Neural progenitor cell (in vitro differentiated cells): ENCODE results near the gene HEXIM2. TPM values are rescaled to one million over a fixed set of nuclear protein-coding genes. Genes with fewer than 3 reads are reported as not detected.

ENCODE experiments used
- DNase-seq: peaks from one replicate; pipeline ENCODE4 v3.0.0-alpha.2; 2016; ENCODE audit warnings: low spot score
- H2AFZ ChIP-seq: fragments of 200-600 bp; sonication (generic); replicated peaks from 2 replicates; pipeline ENCODE4 v1.6.1; 2016; ENCODE audit warnings: antibody characterized with exemption
- H3F3A ChIP-seq: fragments of 200-600 bp; sonication (generic); 2 replicates; pipeline ENCODE4 v1.6.1; 2016; ENCODE audit warnings: antibody characterized with exemption, low read depth
- H3K27ac ChIP-seq: fragments of 200-600 bp; sonication (generic); 2 replicates; pipeline ENCODE4 v1.5.1; 2016; ENCODE audit warnings: mild to moderate bottlenecking
- H3K27me3 ChIP-seq: fragments of 200-600 bp; sonication (generic); 2 replicates; pipeline ENCODE4 v1.6.1; 2016; ENCODE audit warnings: mild to moderate bottlenecking, moderate library complexity
- H3K36me3 ChIP-seq: fragments of 200-600 bp; sonication (generic); 2 replicates; pipeline ENCODE4 v1.5.1; 2016
- H3K4me1 ChIP-seq: fragments of 200-600 bp; sonication (generic); 2 replicates; pipeline ENCODE4 v1.6.1; 2016; ENCODE audit warnings: mixed run types
- H3K4me2 ChIP-seq: fragments of 200-600 bp; sonication (generic); 2 replicates; pipeline ENCODE4 v1.6.1; 2016
- H3K4me3 ChIP-seq: fragments of 200-600 bp; sonication (generic); 2 replicates; pipeline ENCODE4 v1.5.1; 2016
- H3K79me2 ChIP-seq: fragments of 200-600 bp; sonication (generic); 2 replicates; pipeline ENCODE4 v1.6.1; 2016; ENCODE audit warnings: low read depth
- H3K9ac ChIP-seq: fragments of 200-600 bp; sonication (generic); 2 replicates; pipeline ENCODE4 v1.6.1; 2016
- H3K9me3 ChIP-seq: fragments of 200-600 bp; sonication (generic); 2 replicates; pipeline ENCODE4 v1.5.1; 2016; ENCODE audit warnings: low read depth
- H4K20me1 ChIP-seq: fragments of 200-600 bp; sonication (generic); 2 replicates; pipeline ENCODE4 v1.6.1; 2016; ENCODE audit warnings: low read depth
- H3K27ac Mint-ChIP-seq: 3 replicates; pipeline ENCODE4 v1.8.0; 2021; ENCODE audit warnings: mixed read lengths
- H3K27me3 Mint-ChIP-seq: 2 replicates; pipeline ENCODE4 v1.8.0; 2022; ENCODE audit warnings: low read depth, mild to moderate bottlenecking, inconsistent platforms, moderate library complexity, mixed read lengths; ENCODE audit not compliant: insufficient read depth
- H3K36me3 Mint-ChIP-seq: 3 replicates; pipeline ENCODE4 v1.8.0; 2021; ENCODE audit warnings: mixed read lengths
- H3K4me1 Mint-ChIP-seq: 3 replicates; pipeline ENCODE4 v1.8.0; 2021; ENCODE audit warnings: mixed read lengths
- H3K4me3 Mint-ChIP-seq: 3 replicates; pipeline ENCODE4 v1.8.0; 2021; ENCODE audit warnings: mild to moderate bottlenecking, moderate library complexity, mixed read lengths
- H3K9me3 Mint-ChIP-seq: 3 replicates; pipeline ENCODE4 v1.8.0; 2020; ENCODE audit warnings: mixed read lengths
- EZH2 ChIP-seq: fragments of 200-600 bp; sonication (generic); IDR thresholded peaks from 2 replicates; pipeline ENCODE4 v1.6.1; 2017; ENCODE audit warnings: antibody characterized with exemption, mild to moderate bottlenecking, moderate library complexity
- EZH2phosphoT487 ChIP-seq: fragments of 200-600 bp; sonication (generic); IDR thresholded peaks from 2 replicates; pipeline ENCODE4 v1.6.1; 2017; ENCODE audit warnings: antibody characterized with exemption
- total RNA-seq: library from RNA; depleted of rRNA; stranded (reverse); fragments of >200 nt; gene quantifications from 2 replicates; pipeline ENCODE4 v1.2.3, GENCODE V29; 2015; ENCODE audit warnings: low replicate concordance
- TF ChIP-seq, protein P1 (sequence below): fragments of 200-600 bp; sonication (generic); IDR thresholded peaks from 2 replicates; pipeline ENCODE4 v1.5.1; 2017; ENCODE audit warnings: antibody characterized with exemption, mild to moderate bottlenecking

Gene HEXIM2
- total RNA-seq, 1 donor from 2014 or later = 4.6 TPM

DNA sequence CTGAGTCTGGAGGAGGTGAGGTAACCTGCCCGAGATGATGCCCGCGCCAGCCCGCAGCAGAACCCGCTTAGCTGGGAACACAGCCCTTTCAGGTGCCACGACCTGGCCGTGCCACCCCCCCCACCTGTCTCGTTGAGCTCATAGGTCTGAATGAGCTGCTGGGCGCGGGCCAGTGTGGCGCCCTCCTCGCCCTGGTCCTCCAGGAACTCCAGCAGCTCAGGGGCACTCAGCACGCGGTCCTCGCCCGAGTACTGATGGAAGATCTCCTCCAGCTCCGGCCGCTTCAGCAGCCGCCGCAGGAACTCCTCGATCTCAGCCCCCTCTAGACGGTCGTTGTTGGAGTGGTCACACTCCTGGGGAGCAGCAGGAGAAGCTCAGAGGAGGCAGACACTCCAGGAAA, 43.0 kb upstream of the HEXIM2 start:
- Histone ChIP-seq H3K9me3 (no peaks in the 10 kb centered on the region), H3K27me3 (no peaks in the 10 kb centered on the region), H2AFZ (no peak overlapping the region), H3K4me3 (no peak overlapping the region), H4K20me1 (no peaks in the 10 kb centered on the region), H3K4me2 (no peak overlapping the region), H3F3A (no peaks in the 10 kb centered on the region), H3K27ac (no peak overlapping the region), H3K79me2 (no peaks in the 10 kb centered on the region), H3K4me1 (no peaks in the 10 kb centered on the region), H3K36me3 (no peaks in the 10 kb centered on the region), H3K9ac (no peak overlapping the region)
- TF ChIP-seq, protein P1, sequence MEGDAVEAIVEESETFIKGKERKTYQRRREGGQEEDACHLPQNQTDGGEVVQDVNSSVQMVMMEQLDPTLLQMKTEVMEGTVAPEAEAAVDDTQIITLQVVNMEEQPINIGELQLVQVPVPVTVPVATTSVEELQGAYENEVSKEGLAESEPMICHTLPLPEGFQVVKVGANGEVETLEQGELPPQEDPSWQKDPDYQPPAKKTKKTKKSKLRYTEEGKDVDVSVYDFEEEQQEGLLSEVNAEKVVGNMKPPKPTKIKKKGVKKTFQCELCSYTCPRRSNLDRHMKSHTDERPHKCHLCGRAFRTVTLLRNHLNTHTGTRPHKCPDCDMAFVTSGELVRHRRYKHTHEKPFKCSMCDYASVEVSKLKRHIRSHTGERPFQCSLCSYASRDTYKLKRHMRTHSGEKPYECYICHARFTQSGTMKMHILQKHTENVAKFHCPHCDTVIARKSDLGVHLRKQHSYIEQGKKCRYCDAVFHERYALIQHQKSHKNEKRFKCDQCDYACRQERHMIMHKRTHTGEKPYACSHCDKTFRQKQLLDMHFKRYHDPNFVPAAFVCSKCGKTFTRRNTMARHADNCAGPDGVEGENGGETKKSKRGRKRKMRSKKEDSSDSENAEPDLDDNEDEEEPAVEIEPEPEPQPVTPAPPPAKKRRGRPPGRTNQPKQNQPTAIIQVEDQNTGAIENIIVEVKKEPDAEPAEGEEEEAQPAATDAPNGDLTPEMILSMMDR = no peak
- no peak for TF ChIP-seq EZH2
- no peak for TF ChIP-seq EZH2phosphoT487
- no peak for DNase-seq
- H3K9me3 Mint-ChIP-seq = no peaks in the 10 kb centered on the region
- H3K27me3 Mint-ChIP-seq = peaks cover 2% of the 10 kb centered on the region
- H3K4me1 Mint-ChIP-seq = peaks cover 26% of the 10 kb centered on the region
- H3K4me3 Mint-ChIP-seq = no peak overlapping the region
- H3K27ac Mint-ChIP-seq = peak overlapping the region; percentile 82
- no peaks in the 10 kb centered on the region for H3K36me3 Mint-ChIP-seq

DNA sequence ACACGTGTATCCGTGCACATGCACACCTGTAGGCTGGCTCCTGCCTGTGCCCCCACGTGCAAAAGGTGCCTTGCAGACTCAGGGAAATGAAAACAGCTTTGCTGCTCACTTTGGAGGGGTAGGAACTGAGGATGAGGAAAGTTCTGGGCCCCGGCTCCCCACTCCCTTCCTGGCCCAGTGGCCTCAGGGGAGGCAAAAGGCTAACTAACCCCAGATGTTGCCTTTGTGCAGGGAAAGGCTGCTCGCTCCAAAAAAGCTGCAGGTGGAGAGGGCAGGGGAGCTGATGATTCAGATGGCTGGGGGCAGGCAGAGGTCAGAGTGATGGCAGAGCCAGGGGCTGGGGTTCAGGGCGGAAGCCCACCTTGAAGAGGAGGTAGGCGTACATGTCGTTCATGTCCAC, 41.7 kb upstream of the HEXIM2 start:
- Mint-ChIP-seq H3K27ac (no peak overlapping the region), H3K4me3 (no peak overlapping the region), H3K27me3 (peaks cover 2% of the 10 kb centered on the region), H3K9me3 (no peaks in the 10 kb centered on the region), H3K4me1 (peaks cover 26% of the 10 kb centered on the region), H3K36me3 (no peaks in the 10 kb centered on the region)
- H3K9me3 ChIP-seq = no peaks in the 10 kb centered on the region
- H3K36me3 ChIP-seq = no peaks in the 10 kb centered on the region
- H3K27ac ChIP-seq = no peak overlapping the region
- H3K9ac ChIP-seq = no peak overlapping the region
- no peak for DNase-seq
- H3K79me2 ChIP-seq = no peaks in the 10 kb centered on the region
- no peaks in the 10 kb centered on the region for H3K4me1 ChIP-seq
- H2AFZ ChIP-seq = no peak overlapping the region
- H3K27me3 ChIP-seq = no peaks in the 10 kb centered on the region
- H3K4me2 ChIP-seq = no peak overlapping the region
- no peak overlapping the region for H3K4me3 ChIP-seq
- no peaks in the 10 kb centered on the region for H3F3A ChIP-seq
- H4K20me1 ChIP-seq = no peaks in the 10 kb centered on the region
- TF ChIP-seq EZH2 (no peak), EZH2phosphoT487 (no peak)
- TF ChIP-seq, protein P1 = no peak

DNA sequence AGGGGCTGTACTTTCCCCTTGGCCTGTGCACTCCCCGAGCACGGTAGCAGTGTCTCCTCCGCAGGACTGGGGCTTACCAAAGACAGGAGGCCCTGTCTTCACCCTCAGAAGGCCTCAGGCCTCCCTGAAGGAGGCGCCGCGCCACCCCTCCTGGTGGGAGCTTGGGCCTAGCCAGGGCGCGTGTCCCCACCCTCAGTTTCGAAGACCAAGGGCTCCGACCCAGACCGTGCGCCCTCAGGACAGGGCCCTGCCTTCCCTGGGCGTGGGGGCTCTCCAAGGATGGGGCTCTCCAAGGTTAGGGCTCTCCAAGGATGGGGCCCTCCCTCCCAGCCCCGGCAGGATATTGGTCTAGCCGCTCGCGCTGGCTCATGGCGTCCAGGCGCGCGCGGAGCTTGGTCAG, 41.1 kb upstream of the HEXIM2 start:
- Histone ChIP-seq H3K4me3 (no peak overlapping the region), H3K79me2 (no peaks in the 10 kb centered on the region), H3K27me3 (no peaks in the 10 kb centered on the region), H3K9ac (no peak overlapping the region), H4K20me1 (no peaks in the 10 kb centered on the region), H3K9me3 (no peaks in the 10 kb centered on the region), H3F3A (no peaks in the 10 kb centered on the region), H2AFZ (no peak overlapping the region), H3K27ac (no peak overlapping the region), H3K4me2 (no peak overlapping the region), H3K36me3 (no peaks in the 10 kb centered on the region), H3K4me1 (no peaks in the 10 kb centered on the region)
- DNase-seq = no peak
- TF ChIP-seq, protein P1 = no peak
- TF ChIP-seq EZH2 (no peak), EZH2phosphoT487 (no peak)
- Mint-ChIP-seq H3K27ac (no peak overlapping the region), H3K4me3 (no peak overlapping the region), H3K4me1 (peaks cover 24% of the 10 kb centered on the region), H3K27me3 (peaks cover 3% of the 10 kb centered on the region), H3K36me3 (no peaks in the 10 kb centered on the region), H3K9me3 (no peaks in the 10 kb centered on the region)

DNA sequence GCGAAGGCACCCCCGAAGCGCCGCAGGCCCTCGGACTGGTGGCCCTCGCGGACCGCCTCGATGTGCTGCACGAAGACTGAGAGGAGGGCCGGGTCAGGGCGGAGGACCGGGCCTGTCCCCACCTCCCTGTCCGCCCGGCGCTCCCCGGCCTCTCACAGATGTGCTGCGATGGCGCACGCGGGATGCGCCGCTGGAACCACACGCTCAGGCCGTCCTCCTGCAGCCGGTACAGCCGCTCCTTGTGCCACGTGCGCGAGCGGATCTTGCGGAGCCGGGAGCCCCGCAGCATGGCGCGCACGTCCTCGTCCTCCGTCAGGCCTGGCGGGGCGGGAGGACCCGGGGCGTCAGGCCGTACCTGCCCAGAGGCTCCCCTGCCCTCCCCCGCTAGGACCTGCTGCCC, 40.6 kb upstream of the HEXIM2 start:
- no peak overlapping the region for H3K4me3 Mint-ChIP-seq
- Histone ChIP-seq H3K9me3 (no peaks in the 10 kb centered on the region), H3K36me3 (no peaks in the 10 kb centered on the region), H3K9ac (no peak overlapping the region), H2AFZ (no peak overlapping the region), H4K20me1 (no peaks in the 10 kb centered on the region), H3K4me2 (no peak overlapping the region), H3K27me3 (no peaks in the 10 kb centered on the region), H3K4me1 (no peaks in the 10 kb centered on the region), H3F3A (no peaks in the 10 kb centered on the region), H3K4me3 (no peak overlapping the region), H3K27ac (no peak overlapping the region), H3K79me2 (no peaks in the 10 kb centered on the region)
- peaks cover 5% of the 10 kb centered on the region for H3K27me3 Mint-ChIP-seq
- no peaks in the 10 kb centered on the region for H3K36me3 Mint-ChIP-seq
- no peak for DNase-seq
- no peaks in the 10 kb centered on the region for H3K9me3 Mint-ChIP-seq
- H3K4me1 Mint-ChIP-seq = peaks cover 19% of the 10 kb centered on the region
- H3K27ac Mint-ChIP-seq = no peak overlapping the region
- TF ChIP-seq, protein P1 = no peak
- TF ChIP-seq EZH2 (no peak), EZH2phosphoT487 (no peak)
